HCT116 (cell line): ENCODE results near the gene DIS3L. TPM values are rescaled to one million over a fixed set of nuclear protein-coding genes. Genes with fewer than 3 reads are reported as not detected.

Experiments
- ATAC-seq: fragments of 200-7000 bp; cut with Tn5 transposase; 2 replicates; pipeline ENCODE4 v1.9.1; 2020; ENCODE audit warnings: mild to moderate bottlenecking, moderate library complexity
- BruUV-seq: library from RNA; stranded (reverse); fragments of 400-500 nt; replicated peaks from 2 replicates; lab custom pipeline; 2021; lab: Mats Ljungman, UMichigan
- CTCF ChIA-PET: fragments of 300-600 bp; sonication (Branson Sonifier 250); formaldehyde crosslinking; loops from one replicate; lab custom pipeline; 2021; ENCODE audit warnings: antibody characterized with exemption; lab: Charles Lee
- POLR2A ChIA-PET: fragments of 300-600, 350-600 bp; sonication (Branson Sonifier 250); formaldehyde crosslinking; loops from one replicate; lab custom pipeline; 2021; ENCODE audit warnings: antibody characterized with exemption; lab: Charles Lee
- RAD21 ChIA-PET, 2 experiments: fragments of 300-600 bp; sonication (Branson Sonifier 250); formaldehyde crosslinking; loops; one replicate each; lab custom pipeline; 2023; ENCODE audit warnings: low total read pairs in 2 of 2; ENCODE audit not compliant: uncharacterized antibody in 2 of 2, unreplicated experiment in 2 of 2, low non-redundant PET in 1 of 2; lab: Charles Lee
- DNase-seq: peaks from one replicate; pipeline ENCODE4 v3.0.0-alpha.2; 2010; ENCODE audit warnings: low read depth, low spot score
- H2AFZ ChIP-seq: fragments of 200-600 bp; shearing (Covaris generic), sonication (generic); 2 replicates; pipeline ENCODE4 v1.6.1; 2017; ENCODE audit warnings: low read depth, mixed run types, mixed read lengths, antibody characterized with exemption, low read length; ENCODE audit not compliant: poor library complexity, severe bottlenecking
- H3K27ac ChIP-seq: 2 replicates; pipeline ENCODE4 v1.5.1; 2012; ENCODE audit warnings: low read depth, low read length
- H3K27me3 ChIP-seq: fragments of 200-600 bp; sonication (generic); 2 replicates; pipeline ENCODE4 v1.6.1; 2016; ENCODE audit warnings: mixed run types, low read length, mixed read lengths; ENCODE audit not compliant: insufficient read depth
- H3K36me3 ChIP-seq, 2 experiments: fragments of 200-500 bp in 1 of 2; fragments of 200-600 bp in 1 of 2; sonication (Bioruptor generic) in 1 of 2; sonication (generic) in 1 of 2; 2 replicates each; pipeline versions ENCODE4 v1.5.1 to v1.6.1; 2014 to 2016; ENCODE audit warnings: low read length in 2 of 2, inconsistent platforms in 1 of 2, mixed read lengths in 1 of 2, mixed run types in 1 of 2; ENCODE audit not compliant: insufficient read depth in 2 of 2, control insufficient read depth in 1 of 2
- H3K4me1 ChIP-seq, 2 experiments: fragments of 200-600 bp in 1 of 2; sonication (generic) in 1 of 2; 2 replicates each; pipeline versions ENCODE4 v1.5.1 to v1.6.1; 2012 to 2017; ENCODE audit warnings: low read length in 2 of 2, inconsistent platforms in 1 of 2, mild to moderate bottlenecking in 1 of 2, mixed read lengths in 1 of 2, mixed run types in 1 of 2, moderate library complexity in 1 of 2; ENCODE audit not compliant: insufficient read depth in 2 of 2, control insufficient read depth in 1 of 2
- H3K4me2 ChIP-seq: fragments of 200-600 bp; sonication (generic); 2 replicates; pipeline ENCODE4 v1.6.1; 2017; ENCODE audit warnings: mixed run types, low read length, mixed read lengths
- H3K4me3 ChIP-seq, 2 experiments: fragments of 200-600 bp in 1 of 2; sonication (generic) in 1 of 2; replicated peaks in 1 of 2; 2 replicates each; pipeline ENCODE4 v1.5.1; 2011 to 2016; ENCODE audit warnings: low read length in 2 of 2, control low read depth in 1 of 2, low read depth in 1 of 2, mild to moderate bottlenecking in 1 of 2, mixed read lengths in 1 of 2, mixed run types in 1 of 2
- H3K79me2 ChIP-seq: fragments of 200-600 bp; sonication (generic); 2 replicates; pipeline ENCODE4 v1.6.1; 2017; ENCODE audit warnings: mild to moderate bottlenecking, mixed run types, low read length, moderate library complexity, mixed read lengths; ENCODE audit not compliant: insufficient read depth
- H3K9ac ChIP-seq: fragments of 200-600 bp; sonication (generic); 2 replicates; pipeline ENCODE4 v1.6.1; 2016; ENCODE audit warnings: low read length, mixed read lengths
- H3K9me2 ChIP-seq: fragments of 200-600 bp; sonication (generic), shearing (Covaris generic); 2 replicates; pipeline ENCODE4 v1.6.1; 2017; ENCODE audit warnings: mixed run types, mild to moderate bottlenecking, moderate library complexity; ENCODE audit not compliant: insufficient read depth
- H3K9me3 ChIP-seq, 2 experiments: fragments of 200-500 bp in 1 of 2; fragments of 200-600 bp in 1 of 2; sonication (Bioruptor generic) in 1 of 2; sonication (generic) in 1 of 2; 2 replicates each; pipeline ENCODE4 v1.6.1; 2014 to 2017; ENCODE audit warnings: low read length in 2 of 2, mixed read lengths in 2 of 2, inconsistent platforms in 1 of 2, low read depth in 1 of 2, mild to moderate bottlenecking in 1 of 2, mixed run types in 1 of 2, moderate library complexity in 1 of 2; ENCODE audit not compliant: control insufficient read depth in 1 of 2, insufficient read depth in 1 of 2
- H4K20me1 ChIP-seq: fragments of 200-600 bp; sonication (generic), shearing (Covaris generic); 2 replicates; pipeline ENCODE4 v1.6.1; 2017; ENCODE audit warnings: mixed run types, mild to moderate bottlenecking, moderate library complexity; ENCODE audit not compliant: insufficient read depth
- CBX3 ChIP-seq: IDR thresholded peaks from 2 replicates; pipeline ENCODE4 v1.6.1; 2012; ENCODE audit warnings: low read depth
- CEBPB ChIP-seq: IDR thresholded peaks from 2 replicates; pipeline ENCODE4 v1.6.1; 2012; ENCODE audit warnings: low read depth
- EGR1 ChIP-seq: IDR thresholded peaks from 2 replicates; pipeline ENCODE4 v1.6.1; 2012; ENCODE audit warnings: low read depth
- ELF1 ChIP-seq: IDR thresholded peaks from 2 replicates; pipeline ENCODE4 v1.6.1; 2012; ENCODE audit warnings: low read depth, borderline replicate concordance
- EZH2 ChIP-seq: fragments of 200-600 bp; sonication (generic); IDR thresholded peaks from 2 replicates; pipeline ENCODE4 v1.6.1; 2017; ENCODE audit warnings: antibody characterized with exemption, mixed run types
- EZH2phosphoT487 ChIP-seq: fragments of 200-600 bp; IDR thresholded peaks from 2 replicates; pipeline ENCODE4 v1.6.1; 2018; ENCODE audit warnings: antibody characterized with exemption, borderline replicate concordance
- FOSL1 ChIP-seq: IDR thresholded peaks from 2 replicates; pipeline ENCODE4 v1.6.1; 2012; ENCODE audit warnings: low read depth
- JUND ChIP-seq: IDR thresholded peaks from 2 replicates; pipeline ENCODE4 v1.6.1; 2012
- POLR2A ChIP-seq: IDR thresholded peaks from 2 replicates; pipeline ENCODE4 v1.7.0; 2011; ENCODE audit warnings: borderline replicate concordance; ENCODE audit not compliant: insufficient read depth, insufficient read length; ENCODE audit errors: extremely low read depth
- POLR2AphosphoS5 ChIP-seq: IDR thresholded peaks from 2 replicates; pipeline ENCODE4 v1.6.1; 2011; ENCODE audit warnings: mild to moderate bottlenecking, low read depth, low read length, moderate library complexity
- RAD21 ChIP-seq: IDR thresholded peaks from 2 replicates; pipeline ENCODE4 v1.6.1; 2012; ENCODE audit warnings: low read depth, mild to moderate bottlenecking
- SIN3A ChIP-seq: IDR thresholded peaks from 2 replicates; pipeline ENCODE4 v1.6.1; 2012; ENCODE audit warnings: low read depth
- SRF ChIP-seq: IDR thresholded peaks from 2 replicates; pipeline ENCODE4 v1.6.1; 2012; ENCODE audit warnings: low read depth
- TCF7L2 ChIP-seq: IDR thresholded peaks from 2 replicates; pipeline ENCODE4 v1.7.0; 2011; ENCODE audit warnings: borderline replicate concordance, inconsistent platforms; ENCODE audit not compliant: insufficient read depth, insufficient read length; ENCODE audit errors: extremely low read depth
- YY1 ChIP-seq: IDR thresholded peaks from 2 replicates; pipeline ENCODE4 v1.6.1; 2011; ENCODE audit warnings: low read length, low read depth, moderate library complexity, mild to moderate bottlenecking; ENCODE audit not compliant: insufficient replicate concordance; ENCODE audit errors: extremely low read depth
- intact Hi-C: fragments of 100-400 bp; cut with micrococcal nuclease; formaldehyde crosslinking; loops from 2 replicates; pipeline ENCODE4 v1.10.0; 2022
- total RNA-seq: library from RNA; stranded (reverse); gene quantifications from one replicate; pipeline ENCODE4 v1.2.1, GENCODE V29; 2021; ENCODE audit not compliant: unreplicated experiment
- TF ChIP-seq, protein P1 (sequence below), 3 experiments: fragments of 200-600 bp in 1 of 3; sonication (generic) in 1 of 3; IDR thresholded peaks in 2 of 3; conservative IDR thresholded peaks in 1 of 3; 2 replicates each; pipeline ENCODE4 v1.5.1; 2012 to 2017; ENCODE audit warnings: low read depth in 2 of 3, low read length in 2 of 3, antibody characterized with exemption in 1 of 3, borderline replicate concordance in 1 of 3, control low read depth in 1 of 3, mild to moderate bottlenecking in 1 of 3, mixed read lengths in 1 of 3, mixed run types in 1 of 3, moderate library complexity in 1 of 3; ENCODE audit not compliant: insufficient read depth in 1 of 3
- TF ChIP-seq, protein P2 (sequence below): IDR thresholded peaks from 2 replicates; pipeline ENCODE4 v1.6.1; 2012
- TF ChIP-seq, protein P3 (sequence below): IDR thresholded peaks from 2 replicates; pipeline ENCODE4 v1.6.1; 2012
- TF ChIP-seq, protein P4 (sequence below): IDR thresholded peaks from 2 replicates; pipeline ENCODE4 v1.6.1; 2011; ENCODE audit warnings: mild to moderate bottlenecking, low read length, moderate library complexity; ENCODE audit not compliant: insufficient replicate concordance; ENCODE audit errors: extremely low read depth

The DIS3L gene
- total RNA-seq, 1 experiment from 2014 or later = 32.2 TPM

DNA sequence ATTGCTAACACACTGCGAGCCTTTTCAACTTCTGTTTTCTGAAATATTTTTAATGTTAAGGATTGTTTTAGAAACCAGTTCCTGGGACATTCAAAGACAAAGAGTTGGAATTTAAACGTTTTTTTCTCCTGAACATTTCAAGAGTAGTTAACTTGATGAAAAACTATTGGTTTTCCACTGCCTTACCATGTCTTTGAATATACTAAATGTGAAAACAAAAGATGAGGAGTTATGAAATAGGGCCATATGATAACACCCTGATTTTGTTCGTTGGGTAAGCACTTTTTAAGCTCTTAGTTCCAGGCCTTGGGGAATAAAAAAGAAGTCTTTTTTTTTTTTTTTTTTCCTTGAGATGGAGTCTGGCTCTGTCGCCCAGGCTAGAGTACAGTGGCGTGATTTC lies 2.8 kb downstream of the DIS3L start:
- ATAC-seq = no peak
- no TSS peak for BruUV-seq
- peaks cover 0 to 8% of the 10 kb centered on the region in 2 experiments; a peak in 1 of 4 replicates for H3K36me3 ChIP-seq
- H3K9me2 ChIP-seq = no peaks in the 10 kb centered on the region
- H3K4me3 ChIP-seq = no peak overlapping the region
- H3K27me3 ChIP-seq = no peaks in the 10 kb centered on the region
- H3K4me2 ChIP-seq = no peak overlapping the region
- POLR2A ChIA-PET = no interaction called here
- no peak overlapping the region for H3K27ac ChIP-seq
- CTCF ChIA-PET = no interaction called here
- H3K9ac ChIP-seq = no peak overlapping the region
- no peak for DNase-seq
- H3K79me2 ChIP-seq = peaks cover 32% of the 10 kb centered on the region
- TF ChIP-seq, protein P1, sequence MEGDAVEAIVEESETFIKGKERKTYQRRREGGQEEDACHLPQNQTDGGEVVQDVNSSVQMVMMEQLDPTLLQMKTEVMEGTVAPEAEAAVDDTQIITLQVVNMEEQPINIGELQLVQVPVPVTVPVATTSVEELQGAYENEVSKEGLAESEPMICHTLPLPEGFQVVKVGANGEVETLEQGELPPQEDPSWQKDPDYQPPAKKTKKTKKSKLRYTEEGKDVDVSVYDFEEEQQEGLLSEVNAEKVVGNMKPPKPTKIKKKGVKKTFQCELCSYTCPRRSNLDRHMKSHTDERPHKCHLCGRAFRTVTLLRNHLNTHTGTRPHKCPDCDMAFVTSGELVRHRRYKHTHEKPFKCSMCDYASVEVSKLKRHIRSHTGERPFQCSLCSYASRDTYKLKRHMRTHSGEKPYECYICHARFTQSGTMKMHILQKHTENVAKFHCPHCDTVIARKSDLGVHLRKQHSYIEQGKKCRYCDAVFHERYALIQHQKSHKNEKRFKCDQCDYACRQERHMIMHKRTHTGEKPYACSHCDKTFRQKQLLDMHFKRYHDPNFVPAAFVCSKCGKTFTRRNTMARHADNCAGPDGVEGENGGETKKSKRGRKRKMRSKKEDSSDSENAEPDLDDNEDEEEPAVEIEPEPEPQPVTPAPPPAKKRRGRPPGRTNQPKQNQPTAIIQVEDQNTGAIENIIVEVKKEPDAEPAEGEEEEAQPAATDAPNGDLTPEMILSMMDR (IDR thresholded peaks at IDR 0.05 in 2 of 3, conservative IDR thresholded peaks at IDR 0.05 in 1 of 3; ENCODE audit: borderline replicate concordance in 1 of 3, insufficient read depth in 1 of 3, low read depth in 2 of 3, low read length in 2 of 3) = no peak
- TF ChIP-seq JUND = no peak
- no peak for TF ChIP-seq RAD21
- TF ChIP-seq EGR1 = no peak
- TF ChIP-seq, protein P2, sequence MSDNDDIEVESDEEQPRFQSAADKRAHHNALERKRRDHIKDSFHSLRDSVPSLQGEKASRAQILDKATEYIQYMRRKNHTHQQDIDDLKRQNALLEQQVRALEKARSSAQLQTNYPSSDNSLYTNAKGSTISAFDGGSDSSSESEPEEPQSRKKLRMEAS = no peak
- TF ChIP-seq SRF = no peak
- no peak for TF ChIP-seq YY1
- TF ChIP-seq CEBPB = no peak
- TF ChIP-seq TCF7L2 = no peak
- TF ChIP-seq POLR2AphosphoS5 = no peak
- TF ChIP-seq ELF1 = no peak
- no peak for TF ChIP-seq EZH2
- no peak for TF ChIP-seq EZH2phosphoT487
- no peak for TF ChIP-seq POLR2A
- no peak for TF ChIP-seq CBX3
- TF ChIP-seq SIN3A = no peak
- TF ChIP-seq, protein P3, sequence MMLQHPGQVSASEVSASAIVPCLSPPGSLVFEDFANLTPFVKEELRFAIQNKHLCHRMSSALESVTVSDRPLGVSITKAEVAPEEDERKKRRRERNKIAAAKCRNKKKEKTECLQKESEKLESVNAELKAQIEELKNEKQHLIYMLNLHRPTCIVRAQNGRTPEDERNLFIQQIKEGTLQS = no peak
- TF ChIP-seq, protein P4, sequence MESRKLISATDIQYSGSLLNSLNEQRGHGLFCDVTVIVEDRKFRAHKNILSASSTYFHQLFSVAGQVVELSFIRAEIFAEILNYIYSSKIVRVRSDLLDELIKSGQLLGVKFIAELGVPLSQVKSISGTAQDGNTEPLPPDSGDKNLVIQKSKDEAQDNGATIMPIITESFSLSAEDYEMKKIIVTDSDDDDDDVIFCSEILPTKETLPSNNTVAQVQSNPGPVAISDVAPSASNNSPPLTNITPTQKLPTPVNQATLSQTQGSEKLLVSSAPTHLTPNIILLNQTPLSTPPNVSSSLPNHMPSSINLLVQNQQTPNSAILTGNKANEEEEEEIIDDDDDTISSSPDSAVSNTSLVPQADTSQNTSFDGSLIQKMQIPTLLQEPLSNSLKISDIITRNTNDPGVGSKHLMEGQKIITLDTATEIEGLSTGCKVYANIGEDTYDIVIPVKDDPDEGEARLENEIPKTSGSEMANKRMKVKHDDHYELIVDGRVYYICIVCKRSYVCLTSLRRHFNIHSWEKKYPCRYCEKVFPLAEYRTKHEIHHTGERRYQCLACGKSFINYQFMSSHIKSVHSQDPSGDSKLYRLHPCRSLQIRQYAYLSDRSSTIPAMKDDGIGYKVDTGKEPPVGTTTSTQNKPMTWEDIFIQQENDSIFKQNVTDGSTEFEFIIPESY = no peak
- no peak for TF ChIP-seq FOSL1
- H2AFZ ChIP-seq = no peak overlapping the region
- intact Hi-C loops = no loop called here
- H3K9me3 ChIP-seq = no peaks in the 10 kb centered on the region
- RAD21 ChIA-PET = no interaction called here
- peaks cover 17 to 30% of the 10 kb centered on the region in 2 experiments for H3K4me1 ChIP-seq
- H4K20me1 ChIP-seq = no peaks in the 10 kb centered on the region
